AG09309 (cell line): ENCODE results near the gene ADNP2.

Source experiments
- DNase-seq: peaks from one replicate; pipeline ENCODE4 v3.0.0-alpha.2; 2010; ENCODE audit warnings: low read depth
- H3K4me3 ChIP-seq: 2 replicates; pipeline ENCODE4 v1.5.1; 2011; ENCODE audit warnings: mild to moderate bottlenecking, low read depth, low read length, moderate library complexity; ENCODE audit not compliant: control insufficient read depth
- TF ChIP-seq, protein P1 (sequence below): IDR thresholded peaks from 2 replicates; pipeline ENCODE4 v1.5.1; 2011; ENCODE audit warnings: mild to moderate bottlenecking, low read depth, low read length, inconsistent platforms; ENCODE audit not compliant: insufficient read depth, control insufficient read depth; ENCODE audit errors: missing control alignments

ADNP2 gene

GRCh38 chr18:80148326-80149199, 39.5 kb downstream of the ADNP2 start:
- H3K4me3 ChIP-seq: peak overlapping the region; percentile 55
- no peak for DNase-seq
- TF ChIP-seq, protein P1, sequence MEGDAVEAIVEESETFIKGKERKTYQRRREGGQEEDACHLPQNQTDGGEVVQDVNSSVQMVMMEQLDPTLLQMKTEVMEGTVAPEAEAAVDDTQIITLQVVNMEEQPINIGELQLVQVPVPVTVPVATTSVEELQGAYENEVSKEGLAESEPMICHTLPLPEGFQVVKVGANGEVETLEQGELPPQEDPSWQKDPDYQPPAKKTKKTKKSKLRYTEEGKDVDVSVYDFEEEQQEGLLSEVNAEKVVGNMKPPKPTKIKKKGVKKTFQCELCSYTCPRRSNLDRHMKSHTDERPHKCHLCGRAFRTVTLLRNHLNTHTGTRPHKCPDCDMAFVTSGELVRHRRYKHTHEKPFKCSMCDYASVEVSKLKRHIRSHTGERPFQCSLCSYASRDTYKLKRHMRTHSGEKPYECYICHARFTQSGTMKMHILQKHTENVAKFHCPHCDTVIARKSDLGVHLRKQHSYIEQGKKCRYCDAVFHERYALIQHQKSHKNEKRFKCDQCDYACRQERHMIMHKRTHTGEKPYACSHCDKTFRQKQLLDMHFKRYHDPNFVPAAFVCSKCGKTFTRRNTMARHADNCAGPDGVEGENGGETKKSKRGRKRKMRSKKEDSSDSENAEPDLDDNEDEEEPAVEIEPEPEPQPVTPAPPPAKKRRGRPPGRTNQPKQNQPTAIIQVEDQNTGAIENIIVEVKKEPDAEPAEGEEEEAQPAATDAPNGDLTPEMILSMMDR: no peak

GRCh38 chr18:80149667-80150066, 40.6 kb downstream of the ADNP2 start:
- TF ChIP-seq, protein P1: no peak
- H3K4me3 ChIP-seq: no peak overlapping the region
- no peak for DNase-seq

GRCh38 chr18:80154293-80154692, 45.2 kb downstream of the ADNP2 start:
- DNase-seq: no peak
- no peak overlapping the region for H3K4me3 ChIP-seq
- TF ChIP-seq, protein P1: peak; percentile 57

DNA sequence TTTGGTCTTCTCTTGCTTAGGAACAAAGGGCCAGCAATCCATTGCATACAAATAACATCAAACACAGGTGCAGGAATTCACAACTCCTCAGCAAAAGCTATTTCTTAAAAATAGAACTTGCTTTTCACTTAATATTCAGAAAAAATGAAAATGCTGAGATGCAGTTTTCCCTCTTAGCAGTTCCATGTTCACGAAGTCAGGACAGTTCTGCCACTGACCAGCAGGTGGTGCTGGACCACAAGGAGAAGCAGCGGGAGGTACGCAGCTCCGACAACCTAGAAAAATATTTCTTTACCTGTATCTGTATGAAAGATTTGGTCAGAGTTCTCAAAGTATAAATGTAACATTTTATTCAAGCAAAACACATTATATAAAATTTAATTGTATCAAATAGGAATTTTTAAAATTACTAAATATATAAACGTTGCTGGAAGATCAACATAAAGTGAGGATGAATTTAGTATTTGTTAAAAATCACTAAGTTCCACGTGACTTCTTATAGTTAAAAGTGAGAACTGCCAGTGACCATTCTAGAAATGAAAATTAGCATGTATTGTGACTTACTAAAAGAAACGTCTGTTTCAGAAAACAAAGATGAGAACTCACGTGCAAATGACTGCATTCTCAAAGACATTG, 48.8 kb downstream of the ADNP2 start:
- TF ChIP-seq, protein P1: peak; percentile 95
- no peak for DNase-seq
- H3K4me3 ChIP-seq: no peak overlapping the region

GRCh38 chr18:80158365-80158764, 49.3 kb downstream of the ADNP2 start:
- TF ChIP-seq, protein P1: no peak
- DNase-seq: no peak
- H3K4me3 ChIP-seq: no peak overlapping the region

DNA sequence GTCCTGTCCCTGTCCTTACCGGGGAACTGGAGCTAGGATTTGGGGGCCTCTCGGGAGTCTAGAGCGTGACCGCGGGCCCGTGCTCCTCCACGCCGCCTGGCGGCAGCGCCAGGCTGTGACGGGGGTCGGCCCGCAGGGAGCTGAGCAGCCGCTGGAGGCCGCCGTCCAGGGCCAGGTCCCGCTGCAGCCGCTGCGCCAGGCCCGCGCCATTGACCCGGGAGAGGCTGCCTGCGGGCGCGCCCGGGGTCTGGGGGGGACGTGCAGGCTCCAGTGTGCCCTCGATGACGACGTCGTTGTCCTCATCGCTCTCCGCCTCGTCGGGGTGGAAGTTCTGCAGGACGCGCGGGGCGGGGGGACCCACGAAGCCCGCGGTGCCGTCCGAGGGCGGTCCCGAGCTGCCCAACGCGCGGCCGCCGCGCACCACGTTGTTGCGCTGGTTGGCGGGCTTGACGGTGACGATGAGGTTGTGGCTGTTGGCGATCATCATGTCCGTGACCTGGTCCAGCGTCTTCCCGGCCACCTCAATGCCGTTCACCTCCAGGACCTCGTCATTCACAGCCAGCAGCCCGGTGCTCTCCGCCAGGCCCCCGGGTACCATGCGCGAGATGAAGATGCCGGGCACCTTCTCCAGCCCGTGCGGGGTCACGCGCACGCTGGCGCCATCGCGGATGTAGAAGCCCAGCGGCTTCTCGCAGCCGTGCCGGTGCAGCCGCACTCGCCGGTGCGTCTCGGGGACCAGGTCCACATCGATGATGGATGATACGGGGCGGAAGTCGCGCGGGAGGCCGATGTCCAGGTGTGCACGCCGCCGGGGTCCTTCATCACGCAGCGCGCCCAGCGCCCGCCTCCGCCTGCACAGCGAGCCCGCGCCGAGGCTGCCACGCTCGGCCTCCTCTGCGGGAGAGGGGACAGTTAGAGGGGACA, 50.9 kb downstream of the ADNP2 start:
- no peak overlapping the region for H3K4me3 ChIP-seq
- no peak for DNase-seq
- TF ChIP-seq, protein P1: no peak
